GM19193 (cell line): Measurements from ENCODE around the gene ASCL5.

Experiments used
- POLR2A ChIP-seq: IDR thresholded peaks from 4 replicates; pipeline ENCODE4 v1.6.1; 2011; ENCODE audit not compliant: insufficient read depth, insufficient read length; ENCODE audit errors: extremely low read depth

The ASCL5 gene, protein sequence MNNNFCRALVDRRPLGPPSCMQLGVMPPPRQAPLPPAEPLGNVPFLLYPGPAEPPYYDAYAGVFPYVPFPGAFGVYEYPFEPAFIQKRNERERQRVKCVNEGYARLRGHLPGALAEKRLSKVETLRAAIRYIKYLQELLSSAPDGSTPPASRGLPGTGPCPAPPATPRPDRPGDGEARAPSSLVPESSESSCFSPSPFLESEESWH

DNA sequence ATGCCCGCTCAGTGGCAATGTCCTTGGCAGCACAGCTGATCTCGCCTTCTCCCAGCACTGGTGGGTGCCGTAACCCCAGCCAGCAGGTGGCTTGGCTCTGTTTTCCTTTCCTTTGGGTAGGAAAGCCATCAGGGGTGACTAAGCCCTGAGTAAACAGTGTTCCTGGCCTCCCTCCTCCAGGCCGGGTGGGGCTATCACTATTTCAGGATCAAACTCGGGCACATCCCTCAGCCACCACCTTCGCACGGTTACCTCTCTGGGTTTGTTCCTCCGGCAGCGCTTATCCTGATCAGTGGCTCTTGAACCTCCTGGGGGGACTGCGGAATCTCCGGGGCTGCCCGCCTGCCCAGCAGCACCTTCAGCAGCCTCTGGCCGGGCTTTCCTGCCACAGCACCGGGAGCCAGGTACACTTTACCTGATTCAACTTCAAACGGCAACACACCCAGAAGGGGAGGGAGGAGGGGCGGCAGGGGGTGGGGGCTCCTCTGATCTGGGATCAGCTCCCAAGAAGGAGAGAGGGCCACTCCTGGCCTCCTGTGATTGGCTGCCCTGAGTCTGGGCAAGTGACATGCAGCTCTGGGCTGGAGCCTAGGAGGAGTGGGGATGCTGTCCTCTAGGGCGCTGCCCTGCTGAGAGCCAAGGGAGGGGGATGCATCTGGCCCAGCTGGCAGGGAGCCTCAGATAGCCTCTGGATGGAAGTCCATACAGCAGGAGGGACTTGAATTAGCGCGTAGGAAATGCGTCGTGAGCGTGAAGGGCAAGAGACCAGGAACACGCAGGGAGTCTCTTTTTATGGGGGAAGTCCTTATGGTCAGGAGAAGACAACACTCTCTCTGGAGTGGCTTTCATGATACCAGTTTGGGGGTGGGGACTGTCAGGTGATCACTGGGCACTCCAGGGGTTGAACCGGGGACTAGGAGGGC is at the start of gene ASCL5:
ASCL5 (minus strand) TSS at position 353 of the 923 bp plus-strand sequence. CDS start 11,812 bp downstream, outside the sequence.
- TF ChIP-seq POLR2A = no peak

DNA sequence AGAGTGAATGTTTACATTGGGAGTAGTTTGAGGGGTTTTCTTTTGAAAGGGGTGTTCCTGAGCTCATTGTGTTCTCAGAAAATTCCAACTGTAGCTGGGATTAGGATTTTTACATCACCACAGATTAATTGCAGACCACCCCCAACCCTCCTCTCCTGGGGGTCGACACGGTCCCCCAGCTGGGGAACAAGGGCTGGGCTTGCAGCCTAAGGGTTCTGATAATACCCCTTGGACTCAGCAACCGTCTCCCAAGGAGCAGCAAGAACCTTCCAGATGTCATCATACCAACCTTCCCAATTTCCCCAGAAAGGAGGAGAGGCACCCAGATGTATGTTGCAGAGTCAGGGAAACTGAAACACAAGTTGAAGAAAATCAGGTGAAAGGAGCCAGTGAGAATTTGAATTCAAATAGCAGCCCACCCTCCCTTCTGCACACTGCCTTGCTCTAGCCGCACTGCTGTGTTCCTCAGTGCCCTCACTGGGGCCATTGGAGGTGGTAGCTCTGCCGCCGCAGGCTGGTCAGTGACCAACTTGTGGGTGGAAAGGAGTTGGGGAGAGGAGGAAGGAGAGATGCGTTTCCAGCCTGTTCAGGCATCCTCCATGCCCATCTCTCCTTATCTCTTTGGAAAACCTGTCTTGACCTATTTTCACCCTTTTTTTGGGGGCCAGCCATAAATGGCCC is 49.0 kb upstream of the ASCL5 start:
- TF ChIP-seq POLR2A = no peak

DNA sequence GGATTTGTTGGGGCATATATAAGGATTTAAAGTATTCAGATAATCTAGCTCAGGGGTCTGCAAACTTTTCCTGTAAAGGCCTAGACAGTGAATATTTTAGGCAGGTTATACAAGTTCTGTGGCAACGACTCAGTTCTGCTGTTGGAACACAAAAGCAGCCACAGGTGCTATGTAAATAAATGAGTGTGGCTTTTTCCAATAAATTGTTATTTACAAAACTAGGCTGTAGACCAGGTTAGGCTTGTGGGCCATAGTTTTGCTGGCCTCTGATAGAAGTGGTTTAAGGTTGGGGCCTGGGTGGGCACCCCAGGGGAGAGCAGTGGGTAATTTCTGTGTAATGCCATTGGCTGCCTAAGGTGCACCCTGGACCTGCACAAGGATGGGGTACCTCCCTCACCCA is 46.8 kb upstream of the ASCL5 start:
- TF ChIP-seq POLR2A = no peak

DNA sequence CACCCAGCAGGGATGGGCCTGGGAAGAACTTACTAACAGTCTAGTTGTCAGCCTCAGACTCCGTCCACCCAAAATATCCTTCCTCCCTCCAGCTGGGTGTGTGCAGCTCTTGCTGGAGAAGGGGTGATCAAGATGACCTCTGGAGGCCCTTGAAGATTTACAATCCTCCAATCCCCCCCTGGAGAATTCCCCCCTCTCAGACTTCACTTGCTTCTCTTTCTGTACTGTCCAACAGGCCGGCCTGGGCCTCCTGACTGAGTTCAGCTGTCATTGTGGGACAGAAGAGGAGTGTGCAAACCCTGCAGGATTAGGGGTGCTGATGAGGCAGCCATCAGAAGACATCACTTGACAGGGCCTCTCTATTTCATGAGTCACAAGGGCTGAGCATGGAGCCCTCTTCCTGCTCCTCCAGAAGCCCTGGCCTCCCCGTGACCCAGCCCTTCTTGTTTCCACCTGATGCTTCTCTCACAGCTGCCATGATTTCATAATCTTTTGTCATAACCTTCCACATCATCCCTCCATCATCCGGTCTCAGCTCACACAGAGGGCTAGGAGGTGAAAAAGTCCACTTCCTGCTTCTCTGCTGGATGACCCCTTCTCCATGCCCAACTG is 46.1 kb upstream of the ASCL5 start:
- no peak for TF ChIP-seq POLR2A

DNA sequence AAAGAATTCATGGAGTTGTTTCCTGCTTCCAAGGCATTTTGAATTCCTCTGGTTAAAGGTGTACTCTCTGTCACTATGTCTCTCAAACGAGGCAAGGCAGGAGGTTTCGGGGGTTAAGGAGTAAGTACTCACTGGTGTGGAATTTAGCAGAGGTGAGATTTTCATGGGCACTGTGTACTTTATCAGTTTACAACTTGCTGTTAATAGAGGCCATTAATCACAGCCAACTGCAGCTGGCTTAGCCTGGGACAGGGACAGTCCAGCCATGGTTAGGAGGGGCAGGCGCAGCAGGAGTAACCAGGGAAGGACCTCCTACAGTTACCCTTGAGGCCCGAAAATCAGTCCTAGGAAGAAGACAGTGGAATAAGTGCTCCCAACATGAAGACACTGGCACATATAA is 45.3 kb upstream of the ASCL5 start:
- TF ChIP-seq POLR2A = no peak

DNA sequence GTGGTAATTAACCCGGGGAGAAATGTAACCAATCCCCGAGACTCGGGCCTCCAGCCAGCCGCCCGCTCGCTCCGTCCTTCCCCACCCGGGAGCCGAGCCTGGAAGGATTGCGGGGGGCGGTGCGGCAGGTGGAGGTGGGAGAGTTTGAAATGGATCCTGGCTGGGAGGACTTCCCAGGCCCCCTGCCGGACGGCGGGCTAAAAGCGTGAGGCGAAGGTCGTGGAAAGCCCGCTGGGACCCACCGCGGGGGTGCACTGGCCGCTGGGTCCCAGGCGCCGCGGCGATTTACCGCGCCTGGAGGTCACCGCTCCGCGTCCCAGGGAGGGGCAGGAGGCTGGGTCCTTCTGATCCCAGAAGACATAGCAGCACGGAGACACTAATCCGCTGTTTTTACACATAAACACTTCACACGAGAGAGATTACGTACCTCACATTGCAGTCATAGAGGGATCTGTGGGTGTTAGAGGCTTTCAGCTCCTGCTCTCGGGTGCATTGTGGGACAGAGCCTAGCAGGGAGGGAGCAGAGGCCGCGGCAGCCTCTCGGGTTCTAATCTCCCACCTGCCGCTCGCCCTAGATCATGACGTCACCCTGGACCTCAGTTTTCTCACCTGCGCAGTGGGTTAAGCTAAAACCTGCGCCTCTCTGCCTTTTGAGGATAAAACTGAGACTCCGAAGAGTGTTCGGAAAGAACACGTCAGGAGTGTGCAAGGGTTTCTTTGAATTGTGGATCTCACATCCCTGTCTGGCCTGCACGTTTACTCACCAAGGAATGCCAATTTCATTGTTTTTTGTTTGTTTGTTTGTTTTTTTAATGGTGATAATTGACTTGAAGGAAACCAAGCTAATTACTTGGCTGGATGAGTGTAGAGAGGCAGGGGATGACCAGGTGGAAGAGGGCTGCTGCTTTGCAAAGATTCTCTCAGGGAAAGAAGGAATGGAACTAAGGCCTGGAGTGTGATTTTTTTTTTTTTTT is 44.4 kb upstream of the ASCL5 start:
- no peak for TF ChIP-seq POLR2A

DNA sequence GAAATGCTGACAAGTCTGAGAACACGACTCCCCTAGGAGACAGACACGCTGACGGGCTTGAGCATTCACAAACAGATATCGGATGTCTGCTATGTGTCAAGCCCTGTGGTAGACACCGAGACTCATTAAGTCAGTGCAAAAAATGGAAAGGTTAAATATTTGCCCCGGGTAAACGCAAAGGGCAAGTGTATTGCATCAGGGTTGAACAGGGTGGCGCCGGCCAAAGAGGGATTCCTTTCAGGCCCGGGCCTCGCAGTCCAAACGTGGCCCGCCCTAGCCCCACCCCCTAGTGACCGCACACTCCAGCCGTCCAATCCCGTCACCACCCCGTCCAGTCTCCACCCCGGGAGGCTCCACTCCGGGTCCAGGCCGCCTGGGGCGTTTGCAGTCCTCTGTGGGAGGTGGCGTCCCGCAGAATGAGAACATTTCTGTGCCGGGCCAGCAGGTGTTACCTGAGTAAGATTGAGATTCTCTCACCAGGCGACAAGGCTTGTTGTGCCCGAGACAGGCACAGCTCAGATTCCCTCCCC is 43.6 kb upstream of the ASCL5 start:
- peak; percentile 44 for TF ChIP-seq POLR2A

DNA sequence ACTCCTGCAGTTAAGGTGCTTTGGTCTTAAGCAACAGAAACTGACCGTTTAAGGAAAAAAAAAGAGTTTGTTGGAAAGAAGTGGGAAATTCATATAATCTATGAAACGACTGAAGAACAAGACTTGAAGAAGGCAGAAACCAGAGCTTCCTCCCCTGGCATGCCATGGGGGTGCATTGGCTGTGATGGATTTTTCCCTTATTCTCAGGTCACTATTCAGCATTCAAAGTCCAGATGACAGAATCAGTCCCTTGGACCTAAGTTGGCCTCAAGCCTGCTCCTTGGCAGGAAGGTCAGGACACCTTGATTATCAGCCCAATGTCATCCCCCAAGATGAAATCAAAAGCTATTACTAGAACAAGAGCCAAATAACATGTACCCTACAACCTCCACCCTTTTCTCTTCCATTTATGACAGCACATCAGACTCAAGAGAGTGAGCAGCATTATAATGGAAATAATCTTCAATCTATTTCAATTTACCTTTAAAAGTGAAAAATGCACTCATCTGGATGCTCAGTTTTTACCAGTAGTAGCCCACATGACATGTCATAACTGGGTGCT is 43.1 kb upstream of the ASCL5 start:
- no peak for TF ChIP-seq POLR2A

DNA sequence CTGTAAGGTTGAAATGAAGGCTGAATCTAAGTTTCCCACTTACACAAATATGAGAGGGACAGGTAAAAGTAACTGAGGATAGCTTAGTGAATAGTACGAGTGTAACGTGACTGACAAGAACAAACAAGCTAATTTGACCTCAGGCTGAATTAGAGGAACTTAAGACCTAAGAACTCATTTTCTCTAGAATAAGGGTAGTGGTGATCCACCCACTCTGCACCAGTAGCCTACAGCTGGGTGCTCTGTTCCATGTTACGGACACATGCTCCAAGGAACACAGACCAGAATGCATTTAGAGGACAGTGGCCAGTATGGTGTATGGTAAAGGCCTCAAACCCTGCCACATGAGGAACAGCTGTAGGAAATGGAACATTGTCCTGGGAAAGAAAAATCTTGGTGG is 42.2 kb upstream of the ASCL5 start:
- no peak for TF ChIP-seq POLR2A

DNA sequence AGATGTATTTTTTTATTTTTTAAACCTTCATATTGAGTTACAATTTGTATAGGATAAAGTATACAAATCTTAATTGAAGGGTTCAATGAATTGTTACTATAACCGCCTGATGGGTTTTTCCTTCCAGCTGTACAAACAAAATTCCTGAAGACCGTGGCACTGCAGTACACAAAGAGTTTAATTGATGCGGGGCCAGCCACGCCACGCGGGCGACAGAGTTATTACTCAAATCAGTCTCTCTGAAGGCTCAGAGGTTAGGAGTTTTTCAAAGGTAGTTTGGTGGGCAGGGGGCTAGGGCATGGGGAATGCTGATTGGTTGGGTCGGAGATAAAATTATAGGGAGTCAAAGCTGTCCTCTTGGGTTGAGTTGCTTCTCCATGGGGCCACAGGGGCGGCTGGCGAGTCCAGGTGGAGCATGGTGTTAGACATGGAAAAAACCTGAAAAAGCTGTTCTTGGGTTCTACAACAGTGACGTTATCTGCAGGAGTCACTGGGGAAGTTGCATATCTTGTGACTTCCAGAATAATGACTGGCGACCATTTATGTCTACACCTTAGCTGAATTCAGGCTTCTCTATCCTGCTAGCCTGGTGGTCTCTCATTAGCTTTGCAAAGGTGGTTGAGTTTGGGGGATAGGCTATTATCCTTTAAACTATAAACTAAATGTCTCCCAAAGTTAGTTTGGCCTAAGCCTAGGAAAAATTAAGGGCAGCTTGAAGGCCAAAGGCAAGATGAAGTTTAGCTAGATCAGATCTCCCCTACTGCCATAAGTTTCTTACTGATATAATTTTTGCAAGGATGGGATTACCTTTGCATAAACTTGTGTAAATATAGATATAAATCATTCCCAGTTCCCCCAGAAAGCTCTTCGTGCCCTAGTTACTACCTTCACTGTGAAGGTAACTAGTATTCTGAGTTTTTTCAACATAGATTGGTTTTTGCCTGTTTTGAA is 40.3 kb upstream of the ASCL5 start:
- TF ChIP-seq POLR2A = no peak

DNA sequence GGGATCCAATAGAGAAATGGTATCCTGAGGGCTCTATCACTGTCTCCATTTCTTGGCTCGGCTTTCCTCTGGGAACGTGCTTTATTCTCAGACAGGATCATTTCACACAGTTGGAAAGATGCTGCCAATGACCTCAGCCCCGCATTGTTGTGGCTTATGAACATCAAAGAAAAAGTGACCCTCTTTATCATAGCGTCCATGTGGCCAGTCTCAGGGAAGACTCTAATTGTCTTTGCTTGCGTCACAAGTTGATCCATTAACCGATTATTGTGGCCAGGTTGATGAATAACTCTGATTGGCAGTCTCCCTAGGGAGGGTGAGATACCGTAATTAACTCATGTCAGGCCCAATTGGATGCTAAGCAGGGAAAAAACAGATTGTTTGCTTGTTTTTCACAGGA is 37.7 kb upstream of the ASCL5 start:
- no peak for TF ChIP-seq POLR2A

DNA sequence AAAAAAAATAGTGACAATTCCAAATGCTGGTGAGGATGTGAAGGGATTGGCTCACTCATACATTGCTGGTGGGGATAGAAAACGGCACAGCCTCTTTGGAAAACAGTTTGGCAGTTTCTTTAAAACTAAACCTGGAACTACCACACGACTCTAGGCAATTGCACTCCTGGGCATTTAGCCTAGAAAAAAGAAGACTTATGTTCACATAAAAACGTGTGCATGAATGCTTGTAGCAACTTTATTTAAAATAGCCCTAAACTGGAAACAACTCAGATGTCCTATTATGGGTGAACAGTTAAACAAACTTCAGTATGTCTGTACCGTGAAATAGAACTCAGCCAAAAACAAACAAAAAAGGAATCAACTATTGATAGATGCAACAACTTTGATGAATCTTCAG is 36.7 kb upstream of the ASCL5 start:
- no peak for TF ChIP-seq POLR2A
